Calu3 (cell line): ENCODE results near the gene RERE. TPM values are rescaled to one million over a fixed set of nuclear protein-coding genes. Genes with fewer than 3 reads are reported as not detected.
"Not testable (repeated sequence)": the region's sequence is repeated elsewhere in the genome, so short reads cannot be mapped to it uniquely, and the experiment has no call there.

Source experiments
- BruUV-seq: library from RNA; stranded (reverse); fragments of 400-500 nt; replicated peaks from 2 replicates; lab custom pipeline; 2021; lab: Mats Ljungman, UMichigan
- CTCF ChIA-PET: fragments of 300-600 bp; sonication (Branson Sonifier 250); formaldehyde crosslinking; loops from one replicate; lab custom pipeline; 2022; ENCODE audit warnings: antibody characterized with exemption; lab: Charles Lee
- DNase-seq: peaks from one replicate; pipeline ENCODE4 v3.0.0; 2022
- H3K27ac Mint-ChIP-seq: one replicate; pipeline ENCODE4 v1.8.0; 2022; ENCODE audit warnings: mixed read lengths; ENCODE audit not compliant: unreplicated experiment
- H3K27me3 Mint-ChIP-seq: one replicate; pipeline ENCODE4 v1.8.0; 2022; ENCODE audit warnings: mixed read lengths; ENCODE audit not compliant: unreplicated experiment
- H3K36me3 Mint-ChIP-seq: one replicate; pipeline ENCODE4 v1.8.0; 2022; ENCODE audit warnings: mild to moderate bottlenecking, moderate library complexity, mixed read lengths; ENCODE audit not compliant: insufficient read depth, unreplicated experiment
- H3K4me1 Mint-ChIP-seq: one replicate; pipeline ENCODE4 v1.8.0; 2022; ENCODE audit warnings: mild to moderate bottlenecking, low read depth, mixed read lengths; ENCODE audit not compliant: unreplicated experiment
- H3K4me3 Mint-ChIP-seq: one replicate; pipeline ENCODE4 v1.8.0; 2022; ENCODE audit warnings: mild to moderate bottlenecking, low read depth, moderate library complexity, mixed read lengths; ENCODE audit not compliant: unreplicated experiment
- H3K9me3 Mint-ChIP-seq: one replicate; pipeline ENCODE4 v1.8.0; 2022; ENCODE audit warnings: low read depth, mixed read lengths; ENCODE audit not compliant: unreplicated experiment
- intact Hi-C: fragments of 100-400 bp; cut with micrococcal nuclease; formaldehyde crosslinking; loops from one replicate; pipeline ENCODE4 v1.10.0; 2022; ENCODE audit not compliant: unreplicated experiment
- total RNA-seq: library from RNA; stranded (reverse); gene quantifications from 2 replicates; pipeline ENCODE4 v1.2.3, GENCODE V29; 2022
- TF ChIP-seq, protein P1 (sequence below): fragments of 200-600 bp; IDR thresholded peaks from one replicate; pipeline ENCODE4 v1.8.0; 2022; ENCODE audit warnings: antibody characterized with exemption; ENCODE audit not compliant: unreplicated experiment

RERE gene
- total RNA-seq, 1 experiment from 2014 or later: 45.9 TPM

DNA sequence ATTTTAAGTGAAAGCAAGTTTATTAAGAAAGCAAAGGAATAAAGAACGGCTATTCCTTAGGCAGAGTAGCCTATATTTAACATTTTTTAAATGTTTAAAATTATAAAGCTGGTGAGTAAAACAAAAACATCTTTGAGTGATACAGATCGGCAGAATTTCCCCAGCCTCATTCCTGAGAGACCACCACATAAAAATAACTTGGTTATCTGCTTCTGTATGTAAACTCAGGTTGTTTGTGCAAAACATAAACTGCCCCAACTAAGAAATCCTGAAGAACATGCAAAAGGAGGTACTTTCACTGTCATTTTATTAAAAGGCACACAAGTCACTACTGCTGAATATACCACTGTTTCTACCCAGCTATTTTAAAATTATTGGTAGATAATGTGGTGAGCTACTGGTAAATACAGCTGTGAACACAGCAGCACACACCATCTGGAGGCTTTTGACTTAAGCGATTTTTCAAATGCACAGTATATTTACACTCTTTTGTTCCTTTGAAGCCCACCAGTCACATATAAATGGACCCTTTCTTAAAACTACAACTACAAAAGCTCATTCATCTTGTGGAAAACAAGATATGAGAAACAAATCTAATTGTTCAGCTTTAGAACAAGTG is 119.3 kb downstream of the RERE start:
- H3K36me3 Mint-ChIP-seq: peaks cover 20% of the 10 kb centered on the region
- CTCF ChIA-PET: no interaction called here
- H3K4me3 Mint-ChIP-seq: no peak overlapping the region
- DNase-seq: no peak
- no peaks in the 10 kb centered on the region for H3K27me3 Mint-ChIP-seq
- H3K4me1 Mint-ChIP-seq: no peaks in the 10 kb centered on the region
- TF ChIP-seq, protein P1, sequence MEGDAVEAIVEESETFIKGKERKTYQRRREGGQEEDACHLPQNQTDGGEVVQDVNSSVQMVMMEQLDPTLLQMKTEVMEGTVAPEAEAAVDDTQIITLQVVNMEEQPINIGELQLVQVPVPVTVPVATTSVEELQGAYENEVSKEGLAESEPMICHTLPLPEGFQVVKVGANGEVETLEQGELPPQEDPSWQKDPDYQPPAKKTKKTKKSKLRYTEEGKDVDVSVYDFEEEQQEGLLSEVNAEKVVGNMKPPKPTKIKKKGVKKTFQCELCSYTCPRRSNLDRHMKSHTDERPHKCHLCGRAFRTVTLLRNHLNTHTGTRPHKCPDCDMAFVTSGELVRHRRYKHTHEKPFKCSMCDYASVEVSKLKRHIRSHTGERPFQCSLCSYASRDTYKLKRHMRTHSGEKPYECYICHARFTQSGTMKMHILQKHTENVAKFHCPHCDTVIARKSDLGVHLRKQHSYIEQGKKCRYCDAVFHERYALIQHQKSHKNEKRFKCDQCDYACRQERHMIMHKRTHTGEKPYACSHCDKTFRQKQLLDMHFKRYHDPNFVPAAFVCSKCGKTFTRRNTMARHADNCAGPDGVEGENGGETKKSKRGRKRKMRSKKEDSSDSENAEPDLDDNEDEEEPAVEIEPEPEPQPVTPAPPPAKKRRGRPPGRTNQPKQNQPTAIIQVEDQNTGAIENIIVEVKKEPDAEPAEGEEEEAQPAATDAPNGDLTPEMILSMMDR: no peak
- no peak overlapping the region for H3K27ac Mint-ChIP-seq
- intact Hi-C loops: no loop called here
- no peaks in the 10 kb centered on the region for H3K9me3 Mint-ChIP-seq
- no TSS peak for BruUV-seq

DNA sequence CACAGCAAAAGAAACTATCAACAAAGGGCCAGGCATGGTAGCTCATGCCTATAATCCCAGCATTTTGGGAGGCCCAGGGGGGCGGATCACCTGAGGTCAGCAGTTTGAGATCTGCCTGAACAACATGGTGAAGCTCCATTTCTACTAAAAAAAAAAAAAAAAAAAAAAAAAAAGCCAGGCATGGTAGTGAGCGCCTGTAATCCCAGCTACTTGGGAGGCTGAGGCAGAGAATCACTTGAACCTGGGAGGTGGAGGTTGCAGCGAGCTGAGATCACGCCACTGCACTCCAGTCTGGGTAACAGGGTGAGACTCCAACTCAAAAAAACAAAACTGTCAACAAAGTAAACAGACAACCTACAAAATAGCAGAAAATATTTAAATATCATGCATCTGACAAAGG is 122.0 kb downstream of the RERE start:
- CTCF ChIA-PET: interaction anchor here (0.6 kb wide), 1 partner anchor 126 kb away, joined by 3 read pairs; no protein-coding TSS in a partner anchor
- H3K4me1 Mint-ChIP-seq, H3K9me3 Mint-ChIP-seq, H3K4me3 Mint-ChIP-seq, H3K27me3 Mint-ChIP-seq, DNase-seq, H3K36me3 Mint-ChIP-seq, H3K27ac Mint-ChIP-seq, BruUV-seq, intact Hi-C loops: not testable (repeated sequence)

DNA sequence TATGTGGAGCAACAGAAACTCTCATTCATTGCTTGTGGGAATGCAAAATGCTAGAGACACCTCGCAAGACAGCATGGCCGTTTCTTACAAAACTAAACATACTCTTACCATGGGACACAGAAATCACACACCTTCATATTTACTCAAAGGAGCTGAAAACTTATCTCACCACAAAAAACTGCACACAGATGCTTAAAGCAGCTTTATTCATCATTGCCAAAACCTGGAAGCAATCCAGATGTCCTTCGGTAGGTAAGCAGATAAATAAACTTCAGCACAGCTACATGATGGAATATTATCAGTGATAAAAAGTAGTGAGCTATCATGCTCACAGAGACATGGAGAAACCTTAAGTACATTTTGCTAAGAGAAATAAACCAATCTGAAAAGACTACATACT is 124.3 kb downstream of the RERE start:
- H3K9me3 Mint-ChIP-seq: no peaks in the 10 kb centered on the region
- no peak for DNase-seq
- CTCF ChIA-PET: no interaction called here
- no peak overlapping the region for H3K4me3 Mint-ChIP-seq
- H3K27me3 Mint-ChIP-seq: no peaks in the 10 kb centered on the region
- intact Hi-C loops: no loop called here
- TF ChIP-seq, protein P1: no peak
- no TSS peak for BruUV-seq
- H3K27ac Mint-ChIP-seq: no peak overlapping the region
- H3K36me3 Mint-ChIP-seq: no peaks in the 10 kb centered on the region
- no peaks in the 10 kb centered on the region for H3K4me1 Mint-ChIP-seq

DNA sequence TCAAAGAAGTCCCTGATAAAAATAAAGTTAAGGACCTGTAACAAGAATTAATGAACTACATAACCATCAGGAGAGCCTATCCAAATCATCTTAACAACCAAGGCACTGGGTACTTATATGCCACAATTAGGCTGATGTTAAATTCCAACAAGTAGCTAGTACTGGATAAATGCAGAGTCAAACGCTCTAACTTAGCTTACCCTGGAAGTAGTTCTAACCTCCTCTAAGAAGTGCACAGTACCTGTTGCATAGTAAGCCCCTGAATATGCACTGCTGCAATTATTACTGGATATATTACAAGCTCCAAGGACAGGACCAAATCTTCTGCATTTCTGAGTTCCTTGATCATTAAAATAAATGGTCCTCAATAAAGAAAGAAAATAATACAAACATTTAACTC is 125.8 kb downstream of the RERE start:
- no peak for DNase-seq
- Mint-ChIP-seq H3K27ac (no peak overlapping the region), H3K4me3 (no peak overlapping the region), H3K4me1 (peaks cover 8% of the 10 kb centered on the region), H3K36me3 (no peaks in the 10 kb centered on the region), H3K9me3 (no peaks in the 10 kb centered on the region), H3K27me3 (no peaks in the 10 kb centered on the region)
- CTCF ChIA-PET: no interaction called here
- no TSS peak for BruUV-seq
- intact Hi-C loops: no loop called here
- TF ChIP-seq, protein P1: no peak

DNA sequence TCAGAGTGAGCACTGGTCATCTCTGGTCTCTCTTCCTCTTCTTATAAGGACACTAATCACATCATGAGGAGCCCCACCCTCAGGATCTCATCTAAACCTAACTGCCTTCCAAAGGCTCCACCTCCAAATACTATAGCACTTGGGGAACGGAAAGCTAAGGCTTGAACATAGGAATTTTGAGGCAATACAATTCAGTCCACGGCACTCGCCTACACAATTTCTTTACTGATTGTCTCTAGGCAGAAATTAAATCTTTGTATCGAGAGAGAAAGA is 127.3 kb downstream of the RERE start:
- CTCF ChIA-PET: no interaction called here
- Mint-ChIP-seq H3K36me3 (no peaks in the 10 kb centered on the region), H3K4me3 (no peak overlapping the region), H3K27me3 (no peaks in the 10 kb centered on the region), H3K9me3 (no peaks in the 10 kb centered on the region), H3K27ac (no peak overlapping the region), H3K4me1 (peaks cover 12% of the 10 kb centered on the region)
- no TSS peak for BruUV-seq
- DNase-seq: no peak
- TF ChIP-seq, protein P1: no peak
- intact Hi-C loops: no loop called here
